SKM-1 (cell line): ENCODE data around the gene SNX9.

Experiments used
- DNase-seq: peaks from one replicate; lab custom pipeline; 2025; ENCODE audit not compliant: unreplicated experiment; lab: John Stamatoyannopoulos, UW

Gene SNX9

DNA sequence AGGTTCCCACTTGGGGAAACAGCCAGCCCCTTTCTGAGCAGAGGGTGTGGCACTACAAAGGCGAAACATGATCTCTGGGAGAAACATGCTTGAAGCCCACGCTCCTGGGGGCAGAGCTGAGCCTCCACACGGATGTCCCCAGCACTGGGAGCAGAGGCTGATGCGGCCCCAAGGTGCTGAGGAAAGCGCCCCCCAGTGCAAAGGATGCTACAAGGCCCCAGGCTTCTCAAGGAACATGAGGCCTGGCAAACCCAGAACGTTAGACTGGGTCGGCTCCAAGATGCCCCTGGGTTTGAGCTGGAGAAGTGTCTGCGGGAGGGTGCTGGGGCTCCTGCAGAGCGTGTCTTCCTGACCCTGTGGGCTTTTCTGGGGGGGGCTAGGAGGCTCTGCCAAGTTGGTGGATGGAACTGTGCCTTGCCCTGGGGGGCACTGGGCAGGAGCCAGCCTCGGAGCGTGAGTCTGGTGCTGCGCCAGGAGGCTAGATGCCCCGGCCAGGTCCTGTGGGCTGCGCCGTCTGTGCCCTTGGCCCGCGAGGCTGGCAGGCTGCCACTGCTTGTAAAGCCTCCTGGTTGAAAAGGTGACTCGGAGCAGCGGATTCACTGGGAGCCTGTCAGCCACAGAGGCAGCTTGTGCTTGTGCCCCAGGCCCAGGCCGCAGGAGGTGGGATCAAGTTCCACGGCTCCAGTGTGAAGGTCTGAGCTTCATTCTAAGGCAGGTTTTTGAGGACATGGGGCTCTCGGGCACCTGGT is 166.7 kb downstream of the SNX9 start:
- no peak for DNase-seq

DNA sequence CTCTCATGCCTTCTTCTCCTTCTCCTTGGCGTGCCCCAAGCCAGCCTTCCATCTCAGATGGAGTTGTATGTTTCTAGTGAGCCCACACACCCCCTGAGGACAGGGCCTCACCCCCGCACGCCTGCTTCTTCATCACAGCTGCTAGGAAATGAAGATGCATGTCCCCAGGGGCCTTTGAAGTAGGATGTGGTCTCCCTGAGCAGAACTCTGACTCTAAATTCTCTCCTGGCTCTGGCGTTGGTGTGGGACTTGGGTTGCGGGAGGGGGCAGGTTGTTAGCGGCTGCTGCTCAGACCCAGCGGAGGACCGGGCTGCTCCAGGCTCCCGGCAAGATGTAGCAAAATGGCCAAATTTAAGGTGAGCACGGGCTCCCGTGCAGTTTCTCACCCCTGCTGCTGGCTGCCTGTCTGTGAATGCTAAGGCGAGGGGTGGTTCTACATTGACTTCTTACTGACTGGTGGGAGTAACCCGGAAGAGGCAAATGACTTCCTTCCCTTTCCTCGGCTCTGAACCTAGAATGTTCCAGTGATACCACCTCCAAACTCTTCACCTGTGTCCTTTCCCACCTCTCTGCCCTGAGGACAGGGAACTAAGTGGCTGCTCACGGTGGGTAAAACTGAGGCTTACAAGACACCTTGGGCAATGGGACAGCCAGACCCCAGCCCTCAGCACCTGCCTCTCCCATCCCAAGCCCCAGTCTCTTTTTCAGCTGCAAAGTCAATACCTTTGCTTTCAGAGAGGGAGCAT is 167.4 kb downstream of the SNX9 start:
- no peak for DNase-seq

DNA sequence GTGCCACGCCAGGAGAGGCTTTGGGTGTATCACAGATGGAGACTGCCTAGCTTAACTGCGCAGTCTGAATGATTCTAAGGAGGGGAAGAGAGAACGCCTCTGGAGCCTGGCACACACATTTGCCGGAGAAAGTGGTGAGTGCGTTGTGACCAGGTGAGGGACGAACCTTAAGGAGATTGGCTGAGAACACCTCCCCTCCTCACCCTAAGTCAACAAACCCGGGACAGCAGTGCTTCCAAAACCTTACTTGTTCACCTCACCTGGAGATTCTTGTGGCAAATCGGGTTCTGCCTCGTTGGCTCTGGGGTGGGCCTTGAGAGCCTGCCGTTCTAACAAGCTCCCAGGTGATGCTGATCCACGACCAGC is 168.0 kb downstream of the SNX9 start:
- no peak for DNase-seq

DNA sequence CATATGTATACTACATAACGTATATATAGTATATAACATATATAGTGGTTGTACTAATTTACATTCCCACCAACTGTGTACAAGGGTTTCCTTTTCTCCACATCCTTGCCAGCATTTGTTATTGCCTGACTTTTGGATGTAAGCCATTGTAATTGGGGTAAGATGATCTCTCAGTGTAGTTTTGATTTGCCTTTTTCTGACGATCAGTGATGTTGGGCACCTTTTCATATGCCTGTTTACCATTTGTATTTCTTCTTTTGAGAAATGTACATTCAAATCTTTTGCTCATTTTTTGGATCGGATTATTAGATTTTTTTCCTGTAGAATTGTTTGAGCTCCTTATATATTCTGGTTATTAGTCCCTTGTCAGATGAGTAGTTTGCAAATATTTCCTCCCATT is 170.0 kb downstream of the SNX9 start:
- no peak for DNase-seq

DNA sequence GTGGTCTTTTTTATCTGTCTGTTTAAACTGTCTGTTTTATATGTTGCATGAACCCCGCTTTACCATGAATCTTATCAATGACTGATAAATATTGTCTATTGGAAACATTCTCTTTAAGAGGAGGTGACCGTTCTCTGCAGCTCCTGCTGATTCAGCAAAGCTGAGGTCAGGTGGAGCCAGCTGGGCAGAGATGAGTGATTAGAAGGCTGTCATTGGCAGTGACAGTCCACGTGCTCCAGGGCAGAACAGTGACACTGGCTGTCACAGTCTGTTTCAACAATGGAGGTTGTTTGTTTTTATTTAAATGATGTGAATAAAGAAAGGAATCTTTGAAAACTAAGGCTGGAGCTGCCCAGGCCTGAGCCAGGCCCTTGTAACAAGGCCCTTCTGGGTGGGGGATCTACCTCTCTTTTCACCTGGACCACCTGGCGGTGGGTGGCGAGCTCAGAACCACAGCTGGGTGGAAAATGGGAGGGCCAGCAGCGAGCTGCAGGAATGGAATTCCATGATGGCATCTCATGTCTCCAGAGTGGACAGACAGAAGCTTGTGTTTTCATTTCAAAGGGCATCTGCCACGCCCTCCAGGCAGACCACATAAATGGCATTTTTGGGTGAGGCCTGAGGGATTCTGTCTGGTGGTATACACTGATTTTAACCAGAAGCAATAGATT is 171.2 kb downstream of the SNX9 start:
- DNase-seq = no peak
